ENCODE results near the gene PIGV. TPM values are rescaled to one million over a fixed set of nuclear protein-coding genes. Genes with fewer than 3 reads are reported as not detected.

PIGV gene
- polyA plus RNA-seq, 6 donors from 2014 or later: 7.8 to 14.2 (median 10.8) TPM

GRCh38 chr1:26781206-26781825, 6.4 kb upstream of the PIGV start:
- no peak for ATAC-seq (ENCODE audit: low read depth in 2 of 2)
- Mint-ChIP-seq H3K4me1 (peaks cover 34 to 41% (median 39%) of the 10 kb centered on the region in 3 donors), H3K9me3 (no peaks in the 10 kb centered on the region), H3K4me3 (no peak overlapping the region), H3K36me3 (peaks cover 6 to 21% of the 10 kb centered on the region in 2 donors), H3K27ac (peak overlapping the region in 5 of 6 donors; percentile 20 to 58 (median 54)), H3K27me3 (no peaks in the 10 kb centered on the region)
- no peak for DNase-seq

- no peak for DNase-seq
- Mint-ChIP-seq H3K4me1 (peaks cover 43 to 52% (median 52%) of the 10 kb centered on the region in 3 donors), H3K4me3 (peak overlapping the region in 1 of 8 donors; percentile 17)
These were observed 5.1 kb upstream of the PIGV start for GRCh38 chr1:26782521-26783212.

GRCh38 chr1:26783646-26784022, 4.1 kb upstream of the PIGV start:
- Mint-ChIP-seq H3K27me3 (no peaks in the 10 kb centered on the region), H3K4me1 (peaks cover 41 to 51% (median 51%) of the 10 kb centered on the region in 3 donors), H3K36me3 (peaks cover 0 to 14% of the 10 kb centered on the region in 2 donors), H3K4me3 (peak overlapping the region in 1 of 8 donors; percentile 17), H3K27ac (peak overlapping the region in 3 of 6 donors; percentile 1 to 39 (median 11)), H3K9me3 (peaks cover 0 to 1% (median 0%) of the 10 kb centered on the region in 7 donors)
- ATAC-seq (ENCODE audit: low read depth in 2 of 2): no peak
- no peak for DNase-seq

More at GRCh38 chr1:26782521-26783212, 5.1 kb upstream of the PIGV start:
- ATAC-seq (ENCODE audit: low read depth in 2 of 2): no peak
- H3K27me3 Mint-ChIP-seq: no peaks in the 10 kb centered on the region
- H3K36me3 Mint-ChIP-seq: peaks cover 6 to 21% of the 10 kb centered on the region in 2 donors
- peak overlapping the region in 5 of 6 donors; percentile 1 to 77 (median 32) for H3K27ac Mint-ChIP-seq
- peaks cover 0 to 1% (median 0%) of the 10 kb centered on the region in 7 donors for H3K9me3 Mint-ChIP-seq

GRCh38 chr1:26784023-26784871, 3.5 kb upstream of the PIGV start:
- no peak for DNase-seq
- Mint-ChIP-seq H3K9me3 (peaks cover 0 to 1% (median 0%) of the 10 kb centered on the region in 7 donors), H3K27ac (peak overlapping the region in 3 of 6 donors; percentile 1 to 44 (median 20)), H3K36me3 (peaks cover 0 to 8% of the 10 kb centered on the region in 2 donors), H3K27me3 (no peaks in the 10 kb centered on the region), H3K4me1 (peaks cover 41 to 51% (median 48%) of the 10 kb centered on the region in 3 donors), H3K4me3 (peak overlapping the region in 2 of 8 donors; percentile 37 to 99)
- ATAC-seq (ENCODE audit: low read depth in 2 of 2): no peak

- Mint-ChIP-seq H3K4me3 (peak overlapping the region in 5 of 8 donors; percentile 57 to 99 (median 83)), H3K9me3 (peaks cover 0 to 1% (median 0%) of the 10 kb centered on the region in 7 donors), H3K4me1 (peaks cover 43 to 53% (median 46%) of the 10 kb centered on the region in 3 donors), H3K27ac (peak overlapping the region in 5 of 6 donors; percentile 20 to 99 (median 44)), H3K27me3 (no peaks in the 10 kb centered on the region), H3K36me3 (peaks cover 0 to 1% of the 10 kb centered on the region in 2 donors)
- DNase-seq (no peak), ATAC-seq (ENCODE audit: low read depth in 2 of 2) (no peak)
These were observed 2.9 kb upstream of the PIGV start for GRCh38 chr1:26784886-26785285.

GRCh38 chr1:26785611-26786436, 1.9 kb upstream of the PIGV start:
- ATAC-seq (ENCODE audit: low read depth in 2 of 2): no peak

GRCh38 chr1:26786437-26787380, 1.0 kb upstream of the PIGV start:
- Mint-ChIP-seq H3K4me1 (peaks cover 42 to 50% (median 43%) of the 10 kb centered on the region in 3 donors), H3K27me3 (no peaks in the 10 kb centered on the region), H3K36me3 (no peaks in the 10 kb centered on the region), H3K4me3 (peak overlapping the region; percentile 83 to 99 (median 99)), H3K27ac (peak overlapping the region; percentile 98 to 99 (median 99)), H3K9me3 (peaks cover 0 to 1% (median 0%) of the 10 kb centered on the region in 7 donors)
- ATAC-seq (ENCODE audit: low read depth in 2 of 2) (no peak), DNase-seq (peak; percentile 7)

More at GRCh38 chr1:26785611-26786436, 1.9 kb upstream of the PIGV start:
- Mint-ChIP-seq H3K4me3 (peak overlapping the region; percentile 83 to 99 (median 99)), H3K4me1 (peaks cover 43 to 48% (median 46%) of the 10 kb centered on the region in 3 donors), H3K36me3 (no peaks in the 10 kb centered on the region), H3K27ac (peak overlapping the region; percentile 78 to 99 (median 98)), H3K9me3 (peaks cover 0 to 1% (median 0%) of the 10 kb centered on the region in 7 donors), H3K27me3 (no peaks in the 10 kb centered on the region)
- DNase-seq: peak; percentile 35

- no peak for DNase-seq
- peak overlapping the region; percentile 83 to 99 (median 99) for H3K4me3 Mint-ChIP-seq
- no peaks in the 10 kb centered on the region for H3K27me3 Mint-ChIP-seq
- H3K27ac Mint-ChIP-seq: peak overlapping the region; percentile 98 to 99 (median 99)
- peak; percentile 33 to 43 for ATAC-seq (ENCODE audit: low read depth in 2 of 2)
- H3K9me3 Mint-ChIP-seq: peaks cover 0 to 1% (median 0%) of the 10 kb centered on the region in 7 donors
- H3K36me3 Mint-ChIP-seq: peaks cover 0 to under 1% of the 10 kb centered on the region in 2 donors
- peaks cover 41 to 50% (median 43%) of the 10 kb centered on the region in 3 donors for H3K4me1 Mint-ChIP-seq
These were observed 407 bp upstream of the PIGV start for GRCh38 chr1:26787381-26787705.

- DNase-seq: peak; percentile 3
- Mint-ChIP-seq H3K4me3 (peak overlapping the region; percentile 83 to 99 (median 99)), H3K36me3 (peaks cover 10 to 12% of the 10 kb centered on the region in 2 donors), H3K9me3 (peaks cover 0 to 1% (median 0%) of the 10 kb centered on the region in 7 donors), H3K4me1 (peaks cover 40 to 54% (median 48%) of the 10 kb centered on the region in 3 donors), H3K27me3 (no peaks in the 10 kb centered on the region), H3K27ac (peak overlapping the region; percentile 15 to 99 (median 88))
- no peak for ATAC-seq (ENCODE audit: low read depth in 2 of 2)
These were observed 700 bp downstream of the PIGV start for GRCh38 chr1:26788515-26788785.

- peaks cover 10 to 17% of the 10 kb centered on the region in 2 donors for H3K36me3 Mint-ChIP-seq
- peak; percentile 32 to 43 for ATAC-seq (ENCODE audit: low read depth in 2 of 2)
- DNase-seq: peak; percentile 78
- peaks cover 40 to 56% (median 47%) of the 10 kb centered on the region in 3 donors for H3K4me1 Mint-ChIP-seq
- H3K4me3 Mint-ChIP-seq: peak overlapping the region; percentile 83 to 99 (median 99)
- H3K27me3 Mint-ChIP-seq: no peaks in the 10 kb centered on the region
- H3K27ac Mint-ChIP-seq: peak overlapping the region; percentile 12 to 99 (median 88)
- H3K9me3 Mint-ChIP-seq: peaks cover 0 to 1% (median 0%) of the 10 kb centered on the region in 7 donors
These were observed 1.3 kb downstream of the PIGV start for GRCh38 chr1:26788836-26789611.

- H3K4me3 Mint-ChIP-seq: peak overlapping the region in 4 of 8 donors; percentile 37 to 99 (median 64)
- H3K4me1 Mint-ChIP-seq: peaks cover 40 to 51% (median 45%) of the 10 kb centered on the region in 3 donors
- no peaks in the 10 kb centered on the region for H3K27me3 Mint-ChIP-seq
- H3K36me3 Mint-ChIP-seq: peaks cover 10 to 22% of the 10 kb centered on the region in 2 donors
- peak overlapping the region in 3 of 6 donors; percentile 59 to 89 (median 88) for H3K27ac Mint-ChIP-seq
- ATAC-seq (ENCODE audit: low read depth in 2 of 2): no peak
- no peak for DNase-seq
- peaks cover 0 to 1% (median 0%) of the 10 kb centered on the region in 7 donors for H3K9me3 Mint-ChIP-seq
These were observed 1.8 kb downstream of the PIGV start for GRCh38 chr1:26789612-26789865.

All from naive B cell (primary cell).